Hindlimb muscle (tissue), 1 donor: ENCODE results near the gene EHMT2. TPM values are rescaled to one million over a fixed set of nuclear protein-coding genes. Genes with fewer than 3 reads are reported as not detected.
"Not testable (repeated sequence)": the region's sequence is repeated elsewhere in the genome, so short reads cannot be mapped to it uniquely, and the experiment has no call there.

ENCODE experiments used
- DNase-seq: peaks from one replicate; pipeline ENCODE4 v3.0.0-alpha.2; 2013
- polyA plus RNA-seq: library from polyadenylated mRNA; unstranded; fragments of 120-200 nt; gene quantifications from one replicate; pipeline ENCODE4 v1.2.1, GENCODE V29; 2013; ENCODE audit not compliant: insufficient read length

The EHMT2 gene
- polyA plus RNA-seq, 1 donor = 33.6 TPM

- DNase-seq = no peak
Observed at GRCh38 chr6:31869343-31869742, 28.2 kb downstream of the EHMT2 start.

- DNase-seq = not testable (repeated sequence)
Observed at GRCh38 chr6:31868658-31868971, 28.9 kb downstream of the EHMT2 start.

- DNase-seq = no peak
Observed at GRCh38 chr6:31865205-31866118, 32.0 kb downstream of the EHMT2 start.

- no peak for DNase-seq
Observed at GRCh38 chr6:31864818-31865204, 32.7 kb downstream of the EHMT2 start.

GRCh38 chr6:31864123-31864562 lies 33.4 kb downstream of the EHMT2 start:
- not testable (repeated sequence) for DNase-seq

- DNase-seq = peak; percentile 100
Observed at GRCh38 chr6:31862344-31863235, 34.9 kb downstream of the EHMT2 start, which contains the start of gene NEU1. TSS of gene NEU1 (minus strand) at chr6:31862821. CDS start at chr6:31862776, 45 bp downstream.

GRCh38 chr6:31861919-31862343 lies 35.6 kb downstream of the EHMT2 start:
- DNase-seq = no peak

- DNase-seq = no peak
Observed at GRCh38 chr6:31861150-31861549, 36.3 kb downstream of the EHMT2 start.

GRCh38 chr6:31860349-31860748 lies 37.1 kb downstream of the EHMT2 start:
- no peak for DNase-seq

GRCh38 chr6:31859923-31860322 lies 37.6 kb downstream of the EHMT2 start:
- DNase-seq = no peak

- no peak for DNase-seq
Observed at GRCh38 chr6:31858707-31859106, 38.8 kb downstream of the EHMT2 start.

- DNase-seq = not testable (repeated sequence)
Observed at GRCh38 chr6:31857774-31858173, 39.7 kb downstream of the EHMT2 start.

- not testable (repeated sequence) for DNase-seq
Observed at GRCh38 chr6:31851980-31852718, 45.3 kb downstream of the EHMT2 start.

- no peak for DNase-seq
Observed at GRCh38 chr6:31851485-31851832, 46.0 kb downstream of the EHMT2 start.

GRCh38 chr6:31850765-31851484 lies 46.6 kb downstream of the EHMT2 start:
- DNase-seq = no peak

- no peak for DNase-seq
Observed at GRCh38 chr6:31847276-31847978, 50.1 kb downstream of the EHMT2 start.

- no peak for DNase-seq
Observed at GRCh38 chr6:31844507-31844906, 53.0 kb downstream of the EHMT2 start.

GRCh38 chr6:31842053-31842452 lies 55.4 kb downstream of the EHMT2 start:
- DNase-seq = no peak

GRCh38 chr6:31839779-31840126 lies 57.7 kb downstream of the EHMT2 start:
- not testable (repeated sequence) for DNase-seq

- DNase-seq = no peak
Observed at GRCh38 chr6:31838968-31839367, 58.5 kb downstream of the EHMT2 start.

GRCh38 chr6:31838114-31838553 lies 59.4 kb downstream of the EHMT2 start:
- DNase-seq = not testable (repeated sequence)
